ENCODE results near the gene HOXC6.

HOXC6 gene

GRCh38 chr12:54060174-54060974 is 32.1 kb downstream of the HOXC6 start:
- TF ChIP-seq SPI1 (IDR thresholded peaks at IDR 0.05; ENCODE audit: borderline replicate concordance, low read depth) (no peak), GABPA (IDR thresholded peaks at IDR 0.05; ENCODE audit: low read depth) (no peak)
- Histone ChIP-seq H3K4me3 (replicated peaks; ENCODE audit: insufficient read depth, low read length) (no peak overlapping the region), H3K27me3 (ENCODE audit: insufficient read depth, poor library complexity, severe bottlenecking) (peaks cover 33% of the 10 kb centered on the region), H3K27ac (replicated peaks) (no peak overlapping the region)
- DNase-seq (ENCODE audit: low read depth in 1 of 2, low spot score in 1 of 2): no peak

- H3K27me3 ChIP-seq (ENCODE audit: insufficient read depth, poor library complexity, severe bottlenecking): peaks cover 33% of the 10 kb centered on the region
- DNase-seq (ENCODE audit: low read depth in 1 of 2, low spot score in 1 of 2): no peak
- TF ChIP-seq REST (IDR thresholded peaks at IDR 0.05; ENCODE audit: insufficient replicate concordance, low read depth): no peak
- TF ChIP-seq GABPA (IDR thresholded peaks at IDR 0.05; ENCODE audit: low read depth): no peak
- TF ChIP-seq CTCF (IDR thresholded peaks at IDR 0.05; ENCODE audit: insufficient read depth, low read length): no peak
- TF ChIP-seq SPI1 (IDR thresholded peaks at IDR 0.05; ENCODE audit: borderline replicate concordance, low read depth): no peak
- no peak for TF ChIP-seq POLR2AphosphoS5 (IDR thresholded peaks at IDR 0.05; ENCODE audit: low read depth)
- H3K4me3 ChIP-seq (replicated peaks; ENCODE audit: insufficient read depth, low read length): no peak overlapping the region
- H3K27ac ChIP-seq (replicated peaks): no peak overlapping the region
Measured at GRCh38 chr12:54060975-54061778, 32.9 kb downstream of the HOXC6 start.

- TF ChIP-seq CTCF (IDR thresholded peaks at IDR 0.05; ENCODE audit: insufficient read depth, low read length): no peak
- TF ChIP-seq SPI1 (IDR thresholded peaks at IDR 0.05; ENCODE audit: borderline replicate concordance, low read depth): no peak
- TF ChIP-seq GABPA (IDR thresholded peaks at IDR 0.05; ENCODE audit: low read depth): no peak
- no peak for TF ChIP-seq REST (IDR thresholded peaks at IDR 0.05; ENCODE audit: insufficient replicate concordance, low read depth)
- no peak for TF ChIP-seq POLR2AphosphoS5 (IDR thresholded peaks at IDR 0.05; ENCODE audit: low read depth)
- H3K27me3 ChIP-seq (ENCODE audit: insufficient read depth, poor library complexity, severe bottlenecking): peaks cover 39% of the 10 kb centered on the region
- no peak overlapping the region for H3K27ac ChIP-seq (replicated peaks)
- H3K4me3 ChIP-seq (replicated peaks; ENCODE audit: insufficient read depth, low read length): no peak overlapping the region
- no peak for DNase-seq (ENCODE audit: low read depth in 1 of 2, low spot score in 1 of 2)
Measured at GRCh38 chr12:54065677-54066076, 37.4 kb downstream of the HOXC6 start.

- Histone ChIP-seq H3K27ac (replicated peaks) (no peak overlapping the region), H3K4me3 (replicated peaks; ENCODE audit: insufficient read depth, low read length) (no peak overlapping the region), H3K27me3 (ENCODE audit: insufficient read depth, poor library complexity, severe bottlenecking) (peaks cover 33% of the 10 kb centered on the region)
- TF ChIP-seq SPI1 (IDR thresholded peaks at IDR 0.05; ENCODE audit: borderline replicate concordance, low read depth) (no peak), GABPA (IDR thresholded peaks at IDR 0.05; ENCODE audit: low read depth) (no peak), REST (IDR thresholded peaks at IDR 0.05; ENCODE audit: insufficient replicate concordance, low read depth) (no peak), POLR2AphosphoS5 (IDR thresholded peaks at IDR 0.05; ENCODE audit: low read depth) (no peak), CTCF (IDR thresholded peaks at IDR 0.05; ENCODE audit: insufficient read depth, low read length) (no peak)
- DNase-seq (ENCODE audit: low read depth in 1 of 2, low spot score in 1 of 2): no peak
Measured at GRCh38 chr12:54066408-54066807, 38.2 kb downstream of the HOXC6 start.
